ENCODE results near the gene CYFIP1.

The CYFIP1 gene

DNA sequence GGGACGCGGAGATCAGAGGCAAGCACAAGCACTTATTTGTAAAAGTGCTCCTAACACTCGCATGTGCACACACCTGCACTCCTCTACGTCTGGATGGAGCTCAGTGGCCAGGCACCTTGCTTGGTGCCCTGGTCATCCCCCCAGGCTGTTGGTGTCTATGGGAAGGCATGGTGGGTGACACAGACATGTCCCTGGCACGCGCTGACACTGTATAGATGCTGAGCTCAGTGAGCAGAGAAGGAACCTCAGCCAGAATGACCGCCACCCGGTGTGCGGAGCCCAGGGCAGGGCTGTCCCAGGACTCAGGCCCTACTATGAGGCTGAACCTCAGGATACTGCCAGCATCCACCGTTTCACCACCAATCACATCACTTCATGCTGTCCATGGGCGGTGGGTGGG is 77.2 kb downstream of the CYFIP1 start (continued):
- TF ChIP-seq, protein P1, sequence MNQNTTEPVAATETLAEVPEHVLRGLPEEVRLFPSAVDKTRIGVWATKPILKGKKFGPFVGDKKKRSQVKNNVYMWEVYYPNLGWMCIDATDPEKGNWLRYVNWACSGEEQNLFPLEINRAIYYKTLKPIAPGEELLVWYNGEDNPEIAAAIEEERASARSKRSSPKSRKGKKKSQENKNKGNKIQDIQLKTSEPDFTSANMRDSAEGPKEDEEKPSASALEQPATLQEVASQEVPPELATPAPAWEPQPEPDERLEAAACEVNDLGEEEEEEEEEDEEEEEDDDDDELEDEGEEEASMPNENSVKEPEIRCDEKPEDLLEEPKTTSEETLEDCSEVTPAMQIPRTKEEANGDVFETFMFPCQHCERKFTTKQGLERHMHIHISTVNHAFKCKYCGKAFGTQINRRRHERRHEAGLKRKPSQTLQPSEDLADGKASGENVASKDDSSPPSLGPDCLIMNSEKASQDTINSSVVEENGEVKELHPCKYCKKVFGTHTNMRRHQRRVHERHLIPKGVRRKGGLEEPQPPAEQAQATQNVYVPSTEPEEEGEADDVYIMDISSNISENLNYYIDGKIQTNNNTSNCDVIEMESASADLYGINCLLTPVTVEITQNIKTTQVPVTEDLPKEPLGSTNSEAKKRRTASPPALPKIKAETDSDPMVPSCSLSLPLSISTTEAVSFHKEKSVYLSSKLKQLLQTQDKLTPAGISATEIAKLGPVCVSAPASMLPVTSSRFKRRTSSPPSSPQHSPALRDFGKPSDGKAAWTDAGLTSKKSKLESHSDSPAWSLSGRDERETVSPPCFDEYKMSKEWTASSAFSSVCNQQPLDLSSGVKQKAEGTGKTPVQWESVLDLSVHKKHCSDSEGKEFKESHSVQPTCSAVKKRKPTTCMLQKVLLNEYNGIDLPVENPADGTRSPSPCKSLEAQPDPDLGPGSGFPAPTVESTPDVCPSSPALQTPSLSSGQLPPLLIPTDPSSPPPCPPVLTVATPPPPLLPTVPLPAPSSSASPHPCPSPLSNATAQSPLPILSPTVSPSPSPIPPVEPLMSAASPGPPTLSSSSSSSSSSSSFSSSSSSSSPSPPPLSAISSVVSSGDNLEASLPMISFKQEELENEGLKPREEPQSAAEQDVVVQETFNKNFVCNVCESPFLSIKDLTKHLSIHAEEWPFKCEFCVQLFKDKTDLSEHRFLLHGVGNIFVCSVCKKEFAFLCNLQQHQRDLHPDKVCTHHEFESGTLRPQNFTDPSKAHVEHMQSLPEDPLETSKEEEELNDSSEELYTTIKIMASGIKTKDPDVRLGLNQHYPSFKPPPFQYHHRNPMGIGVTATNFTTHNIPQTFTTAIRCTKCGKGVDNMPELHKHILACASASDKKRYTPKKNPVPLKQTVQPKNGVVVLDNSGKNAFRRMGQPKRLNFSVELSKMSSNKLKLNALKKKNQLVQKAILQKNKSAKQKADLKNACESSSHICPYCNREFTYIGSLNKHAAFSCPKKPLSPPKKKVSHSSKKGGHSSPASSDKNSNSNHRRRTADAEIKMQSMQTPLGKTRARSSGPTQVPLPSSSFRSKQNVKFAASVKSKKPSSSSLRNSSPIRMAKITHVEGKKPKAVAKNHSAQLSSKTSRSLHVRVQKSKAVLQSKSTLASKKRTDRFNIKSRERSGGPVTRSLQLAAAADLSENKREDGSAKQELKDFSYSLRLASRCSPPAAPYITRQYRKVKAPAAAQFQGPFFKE (tag by site-specific recombination; IDR thresholded peaks at IDR 0.05; ENCODE audit: borderline replicate concordance), result no peak
- TF ChIP-seq ZNF514 (tag by site-specific recombination; IDR thresholded peaks at IDR 0.05), result no peak
- TF ChIP-seq GLIS2 (tag by site-specific recombination; IDR thresholded peaks at IDR 0.05), result no peak
- no peak for TF ChIP-seq ZNF558 (tag by site-specific recombination; IDR thresholded peaks at IDR 0.05)
- TF ChIP-seq ZNF248 (tag by site-specific recombination; IDR thresholded peaks at IDR 0.05), result no peak
- no peak for TF ChIP-seq ZNF10 (tag by site-specific recombination; IDR thresholded peaks at IDR 0.05)

DNA sequence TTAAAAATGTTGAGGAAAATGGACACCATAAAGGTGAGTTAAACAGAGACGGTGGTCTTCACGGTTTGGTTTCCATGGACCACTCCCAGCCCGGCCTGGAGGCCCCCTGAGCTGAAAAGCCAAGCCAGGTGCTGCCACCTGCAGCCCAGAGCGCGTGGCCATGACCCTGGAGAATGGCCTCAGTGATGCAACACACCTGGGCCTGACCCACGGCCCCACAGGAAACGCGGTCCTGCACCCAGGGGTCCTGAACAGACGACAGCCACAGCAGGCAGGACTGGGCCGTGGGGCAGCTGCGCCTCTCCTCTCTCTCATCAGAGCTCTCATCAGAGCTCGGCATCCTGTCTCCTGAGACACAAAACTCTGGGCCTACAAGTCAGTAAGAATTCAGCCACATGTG is 77.6 kb downstream of the CYFIP1 start:
- ChIA-PET POLR2A (no interaction called here), CTCF (no interaction called here)
- Histone ChIP-seq H3K9me3 (ENCODE audit: control insufficient read depth, insufficient read depth, low read depth, low read length) (no peaks in the 10 kb centered on the region), H3K4me3 (ENCODE audit: low read depth, low read length) (no peak overlapping the region), H3K36me3 (ENCODE audit: control insufficient read depth in 2 of 2, insufficient read depth in 1 of 2, low read length in 2 of 2) (peaks cover 0 to 46% of the 10 kb centered on the region in 2 experiments; a peak in 2 of 3 replicates), H3K4me1 (ENCODE audit: control insufficient read depth, insufficient read depth, low read length) (no peaks in the 10 kb centered on the region), H3K27ac (ENCODE audit: extremely low read depth, low read depth, low read length) (no peak overlapping the region)
- TF ChIP-seq ZNF114 (tag by site-specific recombination; IDR thresholded peaks at IDR 0.05) (no peak), ZNF248 (tag by site-specific recombination; IDR thresholded peaks at IDR 0.05) (no peak), OVOL3 (tag by site-specific recombination; IDR thresholded peaks at IDR 0.05) (no peak), ZNF624 (tag by site-specific recombination; IDR thresholded peaks at IDR 0.05) (no peak), KLF10 (tag by site-specific recombination; IDR thresholded peaks at IDR 0.05) (no peak), ZNF548 (tag by site-specific recombination; IDR thresholded peaks at IDR 0.05) (no peak), ZFP41 (tag by site-specific recombination; IDR thresholded peaks at IDR 0.05; ENCODE audit: borderline replicate concordance) (no peak), ZNF514 (tag by site-specific recombination; IDR thresholded peaks at IDR 0.05) (no peak), ZNF658 (tag by site-specific recombination; IDR thresholded peaks at IDR 0.05) (no peak)
- TF ChIP-seq, protein P2, sequence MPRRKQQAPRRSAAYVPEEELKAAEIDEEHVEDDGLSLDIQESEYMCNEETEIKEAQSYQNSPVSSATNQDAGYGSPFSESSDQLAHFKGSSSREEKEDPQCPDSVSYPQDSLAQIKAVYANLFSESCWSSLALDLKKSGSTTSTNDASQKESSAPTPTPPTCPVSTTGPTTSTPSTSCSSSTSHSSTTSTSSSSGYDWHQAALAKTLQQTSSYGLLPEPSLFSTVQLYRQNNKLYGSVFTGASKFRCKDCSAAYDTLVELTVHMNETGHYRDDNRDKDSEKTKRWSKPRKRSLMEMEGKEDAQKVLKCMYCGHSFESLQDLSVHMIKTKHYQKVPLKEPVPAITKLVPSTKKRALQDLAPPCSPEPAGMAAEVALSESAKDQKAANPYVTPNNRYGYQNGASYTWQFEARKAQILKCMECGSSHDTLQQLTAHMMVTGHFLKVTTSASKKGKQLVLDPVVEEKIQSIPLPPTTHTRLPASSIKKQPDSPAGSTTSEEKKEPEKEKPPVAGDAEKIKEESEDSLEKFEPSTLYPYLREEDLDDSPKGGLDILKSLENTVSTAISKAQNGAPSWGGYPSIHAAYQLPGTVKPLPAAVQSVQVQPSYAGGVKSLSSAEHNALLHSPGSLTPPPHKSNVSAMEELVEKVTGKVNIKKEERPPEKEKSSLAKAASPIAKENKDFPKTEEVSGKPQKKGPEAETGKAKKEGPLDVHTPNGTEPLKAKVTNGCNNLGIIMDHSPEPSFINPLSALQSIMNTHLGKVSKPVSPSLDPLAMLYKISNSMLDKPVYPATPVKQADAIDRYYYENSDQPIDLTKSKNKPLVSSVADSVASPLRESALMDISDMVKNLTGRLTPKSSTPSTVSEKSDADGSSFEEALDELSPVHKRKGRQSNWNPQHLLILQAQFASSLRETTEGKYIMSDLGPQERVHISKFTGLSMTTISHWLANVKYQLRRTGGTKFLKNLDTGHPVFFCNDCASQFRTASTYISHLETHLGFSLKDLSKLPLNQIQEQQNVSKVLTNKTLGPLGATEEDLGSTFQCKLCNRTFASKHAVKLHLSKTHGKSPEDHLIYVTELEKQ (tag by site-specific recombination; IDR thresholded peaks at IDR 0.05; ENCODE audit: borderline replicate concordance), result no peak
- TF ChIP-seq, protein P3, sequence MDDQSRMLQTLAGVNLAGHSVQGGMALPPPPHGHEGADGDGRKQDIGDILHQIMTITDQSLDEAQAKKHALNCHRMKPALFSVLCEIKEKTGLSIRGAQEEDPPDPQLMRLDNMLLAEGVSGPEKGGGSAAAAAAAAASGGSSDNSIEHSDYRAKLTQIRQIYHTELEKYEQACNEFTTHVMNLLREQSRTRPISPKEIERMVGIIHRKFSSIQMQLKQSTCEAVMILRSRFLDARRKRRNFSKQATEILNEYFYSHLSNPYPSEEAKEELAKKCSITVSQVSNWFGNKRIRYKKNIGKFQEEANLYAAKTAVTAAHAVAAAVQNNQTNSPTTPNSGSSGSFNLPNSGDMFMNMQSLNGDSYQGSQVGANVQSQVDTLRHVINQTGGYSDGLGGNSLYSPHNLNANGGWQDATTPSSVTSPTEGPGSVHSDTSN (CRISPR knock-in tag; IDR thresholded peaks at IDR 0.05), result no peak
- TF ChIP-seq, protein P4, sequence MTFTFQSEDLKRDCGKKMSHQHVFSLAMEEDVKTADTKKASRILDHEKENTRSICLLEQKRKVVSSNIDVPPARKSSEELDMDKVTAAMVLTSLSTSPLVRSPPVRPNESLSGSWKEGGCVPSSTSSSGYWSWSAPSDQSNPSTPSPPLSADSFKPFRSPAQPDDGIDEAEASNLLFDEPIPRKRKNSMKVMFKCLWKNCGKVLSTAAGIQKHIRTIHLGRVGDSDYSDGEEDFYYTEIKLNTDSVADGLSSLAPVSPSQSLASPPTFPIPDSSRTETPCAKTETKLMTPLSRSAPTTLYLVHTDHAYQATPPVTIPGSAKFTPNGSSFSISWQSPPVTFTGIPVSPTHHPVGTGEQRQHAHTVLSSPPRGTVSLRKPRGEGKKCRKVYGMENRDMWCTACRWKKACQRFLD (tag by site-specific recombination; IDR thresholded peaks at IDR 0.05), result no peak
- TF ChIP-seq, protein P5, sequence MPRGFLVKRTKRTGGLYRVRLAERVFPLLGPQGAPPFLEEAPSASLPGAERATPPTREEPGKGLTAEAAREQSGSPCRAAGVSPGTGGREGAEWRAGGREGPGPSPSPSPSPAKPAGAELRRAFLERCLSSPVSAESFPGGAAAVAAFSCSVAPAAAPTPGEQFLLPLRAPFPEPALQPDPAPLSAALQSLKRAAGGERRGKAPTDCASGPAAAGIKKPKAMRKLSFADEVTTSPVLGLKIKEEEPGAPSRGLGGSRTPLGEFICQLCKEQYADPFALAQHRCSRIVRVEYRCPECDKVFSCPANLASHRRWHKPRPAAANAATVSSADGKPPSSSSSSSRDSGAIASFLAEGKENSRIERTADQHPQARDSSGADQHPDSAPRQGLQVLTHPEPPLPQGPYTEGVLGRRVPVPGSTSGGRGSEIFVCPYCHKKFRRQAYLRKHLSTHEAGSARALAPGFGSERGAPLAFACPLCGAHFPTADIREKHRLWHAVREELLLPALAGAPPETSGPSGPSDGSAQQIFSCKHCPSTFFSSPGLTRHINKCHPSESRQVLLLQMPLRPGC (tag by site-specific recombination; IDR thresholded peaks at IDR 0.05), result no peak
- TF ChIP-seq, protein P6, sequence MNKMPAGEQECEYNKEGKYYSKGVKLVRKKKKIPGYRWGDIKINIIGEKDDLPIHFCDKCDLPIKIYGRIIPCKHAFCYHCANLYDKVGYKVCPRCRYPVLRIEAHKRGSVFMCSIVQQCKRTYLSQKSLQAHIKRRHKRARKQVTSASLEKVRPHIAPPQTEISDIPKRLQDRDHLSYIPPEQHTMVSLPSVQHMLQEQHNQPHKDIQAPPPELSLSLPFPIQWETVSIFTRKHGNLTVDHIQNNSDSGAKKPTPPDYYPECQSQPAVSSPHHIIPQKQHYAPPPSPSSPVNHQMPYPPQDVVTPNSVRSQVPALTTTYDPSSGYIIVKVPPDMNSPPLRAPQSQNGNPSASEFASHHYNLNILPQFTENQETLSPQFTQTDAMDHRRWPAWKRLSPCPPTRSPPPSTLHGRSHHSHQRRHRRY (tag by site-specific recombination; IDR thresholded peaks at IDR 0.05), result no peak
- TF ChIP-seq, protein P7, sequence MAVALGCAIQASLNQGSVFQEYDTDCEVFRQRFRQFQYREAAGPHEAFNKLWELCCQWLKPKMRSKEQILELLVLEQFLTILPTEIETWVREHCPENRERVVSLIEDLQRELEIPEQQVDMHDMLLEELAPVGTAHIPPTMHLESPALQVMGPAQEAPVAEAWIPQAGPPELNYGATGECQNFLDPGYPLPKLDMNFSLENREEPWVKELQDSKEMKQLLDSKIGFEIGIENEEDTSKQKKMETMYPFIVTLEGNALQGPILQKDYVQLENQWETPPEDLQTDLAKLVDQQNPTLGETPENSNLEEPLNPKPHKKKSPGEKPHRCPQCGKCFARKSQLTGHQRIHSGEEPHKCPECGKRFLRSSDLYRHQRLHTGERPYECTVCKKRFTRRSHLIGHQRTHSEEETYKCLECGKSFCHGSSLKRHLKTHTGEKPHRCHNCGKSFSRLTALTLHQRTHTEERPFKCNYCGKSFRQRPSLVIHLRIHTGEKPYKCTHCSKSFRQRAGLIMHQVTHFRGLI (tag by site-specific recombination; IDR thresholded peaks at IDR 0.05), result no peak

Data from HEK293 (cell line).